Activated CD8-positive, alpha-beta memory T cell treated with anti-CD3 and anti-CD28 coated beads for 48 hours (primary cell): ENCODE results near the gene MTNR1A.

ENCODE experiments used
- DNase-seq, 3 experiments: peaks; one replicate each; pipeline ENCODE4 v3.0.0-alpha.2; 2020; ENCODE audit warnings: low read depth in 2 of 3, low spot score in 2 of 3

The MTNR1A gene

DNA sequence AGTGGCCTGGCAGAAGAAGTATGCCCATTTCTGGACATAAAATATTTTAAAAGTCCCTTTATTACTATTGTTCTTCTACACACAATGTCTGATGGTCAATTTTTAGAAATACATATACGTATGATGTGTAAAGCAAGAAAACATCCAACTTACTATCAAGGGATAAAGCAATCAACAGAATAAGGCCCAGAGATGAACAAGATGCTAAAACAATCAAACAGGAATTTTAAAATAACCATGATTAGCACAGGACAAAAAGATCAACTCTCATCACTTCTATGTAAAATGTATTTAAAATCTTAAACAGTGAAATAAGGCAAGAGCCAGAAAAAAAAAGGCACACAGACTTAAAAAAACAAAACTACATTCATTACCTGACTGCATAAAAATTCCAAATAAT, 60.9 kb downstream of the MTNR1A start:
- DNase-seq: no peak

DNA sequence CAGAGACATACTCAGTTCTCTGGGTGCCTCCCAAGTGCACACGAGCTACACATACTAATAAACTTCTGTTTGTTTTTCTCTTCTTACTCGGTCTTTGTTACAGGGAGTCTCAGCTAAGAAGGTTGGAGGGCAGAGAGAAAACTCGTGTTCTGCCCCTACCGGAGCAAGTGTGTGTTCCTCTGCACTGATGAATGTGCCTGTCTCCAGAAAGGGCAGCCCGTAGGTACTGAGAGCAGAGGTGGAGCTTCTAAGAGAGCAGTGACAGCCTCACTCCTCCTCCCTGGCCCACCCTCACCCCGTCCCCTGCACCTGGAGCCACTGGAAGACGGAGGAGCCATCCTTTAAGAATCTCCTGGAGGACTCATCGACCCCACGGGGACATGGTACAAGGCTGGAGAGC, 67.6 kb downstream of the MTNR1A start:
- DNase-seq: no peak

DNA sequence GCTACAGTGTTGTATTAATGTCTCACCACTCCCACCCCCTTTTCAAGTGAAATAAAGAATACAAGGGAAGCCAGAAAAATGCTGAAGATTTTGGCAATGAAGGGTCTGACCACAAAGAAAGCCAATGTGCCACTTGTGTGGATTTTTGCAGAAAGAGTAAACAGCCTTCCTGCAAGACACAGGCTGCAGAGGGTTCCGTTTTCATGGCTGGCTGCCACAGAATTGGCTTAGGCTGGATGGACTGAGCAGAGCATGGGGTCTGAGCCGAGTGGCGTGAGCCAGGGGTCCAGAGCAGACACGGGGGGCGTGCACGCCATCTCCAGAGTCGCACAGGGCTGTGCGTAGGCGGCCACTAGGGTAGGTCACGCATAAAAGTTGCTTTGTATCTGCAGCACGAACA, 69.2 kb downstream of the MTNR1A start:
- DNase-seq: no peak

DNA sequence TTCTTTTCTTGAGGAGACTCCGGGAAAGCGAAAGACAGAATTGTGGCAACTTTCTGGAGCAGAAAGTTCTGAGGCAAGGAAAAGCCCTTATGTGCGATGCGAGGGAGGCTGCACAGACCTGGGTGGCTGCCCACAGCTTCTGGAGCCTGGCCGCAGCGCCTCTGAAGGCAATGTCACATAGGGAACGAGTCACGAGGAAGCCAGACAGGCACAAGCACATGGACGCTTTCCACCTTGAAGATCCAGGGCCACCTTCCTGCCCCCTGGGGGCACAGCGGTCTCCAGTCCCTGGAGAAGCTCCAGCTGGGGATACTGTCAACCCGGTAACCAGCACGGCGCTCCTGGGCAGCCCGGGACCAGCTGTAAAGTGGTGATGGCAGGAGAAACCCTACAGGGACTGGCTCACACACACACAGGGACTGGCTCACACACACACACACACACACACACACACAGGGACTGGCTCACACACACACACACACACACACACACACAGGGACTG, 69.8 kb downstream of the MTNR1A start:
- no peak for DNase-seq

DNA sequence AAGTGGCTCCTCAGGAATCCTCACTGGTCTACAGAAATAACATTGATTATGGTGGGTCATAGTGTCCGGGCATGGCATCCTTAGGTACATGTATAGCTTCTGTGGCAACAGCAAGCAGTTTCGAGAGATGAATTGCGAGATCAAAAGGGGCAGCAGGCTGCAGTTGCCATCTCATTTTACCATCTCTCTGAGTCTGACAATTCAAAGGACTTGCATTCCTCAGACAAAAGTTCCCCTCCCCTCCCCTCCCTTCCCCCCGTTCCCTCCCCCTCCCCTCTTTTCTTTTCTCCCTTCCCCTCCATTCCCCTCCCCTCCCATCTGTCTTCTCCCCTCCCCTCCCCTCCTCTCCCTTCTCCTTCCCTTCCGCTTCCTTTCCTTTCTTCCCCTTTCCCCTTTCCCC, 70.2 kb downstream of the MTNR1A start:
- no peak for DNase-seq

DNA sequence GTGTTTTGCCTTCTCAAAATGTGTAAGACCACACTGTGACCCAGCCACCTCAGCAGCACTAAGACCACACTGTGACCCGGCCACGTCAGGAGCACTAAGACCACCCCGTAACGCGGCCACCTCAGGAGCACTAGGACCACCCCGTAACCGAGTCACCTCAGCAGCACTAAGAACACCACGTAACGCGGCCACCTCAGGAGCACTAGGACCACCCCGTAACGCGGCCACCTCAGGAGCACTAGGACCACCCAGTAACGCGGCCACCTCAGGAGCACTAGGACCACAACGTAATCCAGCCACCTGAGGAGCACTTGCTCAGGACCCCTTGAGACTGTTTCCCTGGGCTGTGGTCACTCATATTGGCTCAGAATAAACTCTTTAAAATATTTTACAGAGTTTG, 71.7 kb downstream of the MTNR1A start:
- DNase-seq: no peak
